Kidney epithelial cell (primary cell): Measurements from ENCODE around the gene TOMM7. TPM values are rescaled to one million over a fixed set of nuclear protein-coding genes. Genes with fewer than 3 reads are reported as not detected.

Experiments used
- DNase-seq: peaks from one replicate; pipeline ENCODE4 v3.0.0-alpha.2; 2010; ENCODE audit warnings: low read depth
- H3K27me3 ChIP-seq: 2 replicates; pipeline ENCODE4 v1.6.0; 2011; ENCODE audit warnings: low read length; ENCODE audit not compliant: control insufficient read depth, insufficient read depth
- H3K36me3 ChIP-seq: 2 replicates; pipeline ENCODE4 v1.5.1; 2011; ENCODE audit warnings: low read length; ENCODE audit not compliant: control insufficient read depth, insufficient read depth
- H3K4me3 ChIP-seq: 2 replicates; pipeline ENCODE4 v1.5.1; 2011; ENCODE audit warnings: low read depth, mild to moderate bottlenecking, control low read depth, low read length
- total RNA-seq: library from RNA; depleted of rRNA; stranded (reverse); fragments of >200 nt; gene quantifications from 2 replicates; pipeline ENCODE4 v1.2.3, GENCODE V29; 2015
- TF ChIP-seq, protein P1 (sequence below): IDR thresholded peaks from 2 replicates; pipeline ENCODE4 v1.5.1; 2011; ENCODE audit warnings: mild to moderate bottlenecking, moderate library complexity, low read length, control low read depth, inconsistent platforms; ENCODE audit not compliant: insufficient read depth, poor library complexity, severe bottlenecking

The TOMM7 gene
- total RNA-seq, 1 donor from 2014 or later, result 90.5 TPM

DNA sequence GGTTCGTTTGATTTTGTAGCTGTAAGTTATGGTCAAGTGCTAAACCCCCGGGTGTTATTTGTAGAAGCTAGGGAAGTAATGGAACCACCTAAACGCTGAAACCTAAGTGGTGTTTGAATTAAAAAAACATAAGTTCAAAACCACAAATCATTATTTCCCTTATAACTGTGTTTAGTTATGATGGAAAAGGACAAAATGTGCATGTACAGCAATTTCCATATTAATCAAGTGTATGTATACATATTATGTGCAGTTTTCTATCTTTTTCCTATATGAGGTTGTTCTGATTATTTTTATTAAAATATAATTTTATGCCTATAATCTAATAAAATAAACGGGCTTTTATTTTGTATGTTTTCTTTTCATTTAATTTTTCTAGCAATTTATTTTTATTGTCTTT lies 49.8 kb downstream of the TOMM7 start:
- no peak for DNase-seq
- Histone ChIP-seq H3K4me3 (no peak overlapping the region), H3K36me3 (no peaks in the 10 kb centered on the region), H3K27me3 (no peaks in the 10 kb centered on the region)
- TF ChIP-seq, protein P1, sequence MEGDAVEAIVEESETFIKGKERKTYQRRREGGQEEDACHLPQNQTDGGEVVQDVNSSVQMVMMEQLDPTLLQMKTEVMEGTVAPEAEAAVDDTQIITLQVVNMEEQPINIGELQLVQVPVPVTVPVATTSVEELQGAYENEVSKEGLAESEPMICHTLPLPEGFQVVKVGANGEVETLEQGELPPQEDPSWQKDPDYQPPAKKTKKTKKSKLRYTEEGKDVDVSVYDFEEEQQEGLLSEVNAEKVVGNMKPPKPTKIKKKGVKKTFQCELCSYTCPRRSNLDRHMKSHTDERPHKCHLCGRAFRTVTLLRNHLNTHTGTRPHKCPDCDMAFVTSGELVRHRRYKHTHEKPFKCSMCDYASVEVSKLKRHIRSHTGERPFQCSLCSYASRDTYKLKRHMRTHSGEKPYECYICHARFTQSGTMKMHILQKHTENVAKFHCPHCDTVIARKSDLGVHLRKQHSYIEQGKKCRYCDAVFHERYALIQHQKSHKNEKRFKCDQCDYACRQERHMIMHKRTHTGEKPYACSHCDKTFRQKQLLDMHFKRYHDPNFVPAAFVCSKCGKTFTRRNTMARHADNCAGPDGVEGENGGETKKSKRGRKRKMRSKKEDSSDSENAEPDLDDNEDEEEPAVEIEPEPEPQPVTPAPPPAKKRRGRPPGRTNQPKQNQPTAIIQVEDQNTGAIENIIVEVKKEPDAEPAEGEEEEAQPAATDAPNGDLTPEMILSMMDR, result no peak

DNA sequence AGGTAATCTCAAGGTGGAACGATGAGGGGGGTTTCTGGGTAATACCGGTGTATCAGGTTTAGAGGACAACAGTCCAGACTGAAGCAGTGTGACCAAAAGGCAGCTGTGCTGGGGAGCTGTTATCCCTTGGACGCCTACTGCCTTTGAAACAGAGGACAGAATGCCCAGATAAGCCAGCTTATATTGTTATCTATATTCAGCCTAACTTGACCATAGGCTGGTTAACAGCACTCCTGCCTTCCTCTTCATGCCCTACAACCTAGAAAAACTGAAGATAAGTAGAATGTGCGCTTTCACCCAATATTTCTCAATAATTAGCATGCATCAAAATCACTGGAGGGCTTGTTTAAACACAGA lies 50.8 kb downstream of the TOMM7 start:
- Histone ChIP-seq H3K36me3 (no peaks in the 10 kb centered on the region), H3K4me3 (no peak overlapping the region), H3K27me3 (no peaks in the 10 kb centered on the region)
- TF ChIP-seq, protein P1, result no peak
- DNase-seq, result no peak

DNA sequence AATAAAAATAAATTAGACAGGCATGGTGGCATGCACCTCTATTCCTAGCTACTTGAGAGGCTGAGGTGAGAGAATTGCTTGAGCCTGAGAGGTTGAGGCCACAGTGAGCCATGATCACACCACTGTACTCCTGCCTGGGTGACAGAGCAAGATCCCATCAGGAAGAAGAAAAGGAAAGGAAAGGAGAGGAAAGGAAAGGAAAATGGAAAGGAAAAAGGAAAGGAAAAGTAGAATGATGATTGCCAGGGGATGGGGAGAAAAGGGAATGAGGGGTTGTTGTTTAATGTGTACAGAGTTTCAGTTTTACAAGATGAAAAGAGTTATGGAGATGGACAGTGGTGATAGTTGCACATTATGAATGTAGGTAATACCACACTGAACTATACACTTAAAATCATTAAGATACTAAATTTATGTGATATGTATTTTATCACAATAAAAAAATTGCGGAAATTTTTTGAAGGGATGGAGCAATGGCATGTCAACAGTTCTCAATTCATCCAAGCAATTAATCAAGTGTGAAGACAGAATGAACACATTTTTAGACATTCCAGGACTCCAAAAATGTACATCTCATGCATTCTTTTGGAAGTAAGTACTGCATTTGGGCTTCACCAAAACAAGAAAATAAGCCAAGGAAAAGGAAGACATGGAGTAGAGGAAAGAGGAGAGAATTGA lies 51.3 kb downstream of the TOMM7 start:
- TF ChIP-seq, protein P1, result no peak
- Histone ChIP-seq H3K36me3 (no peaks in the 10 kb centered on the region), H3K27me3 (no peaks in the 10 kb centered on the region), H3K4me3 (no peak overlapping the region)
- DNase-seq, result no peak

DNA sequence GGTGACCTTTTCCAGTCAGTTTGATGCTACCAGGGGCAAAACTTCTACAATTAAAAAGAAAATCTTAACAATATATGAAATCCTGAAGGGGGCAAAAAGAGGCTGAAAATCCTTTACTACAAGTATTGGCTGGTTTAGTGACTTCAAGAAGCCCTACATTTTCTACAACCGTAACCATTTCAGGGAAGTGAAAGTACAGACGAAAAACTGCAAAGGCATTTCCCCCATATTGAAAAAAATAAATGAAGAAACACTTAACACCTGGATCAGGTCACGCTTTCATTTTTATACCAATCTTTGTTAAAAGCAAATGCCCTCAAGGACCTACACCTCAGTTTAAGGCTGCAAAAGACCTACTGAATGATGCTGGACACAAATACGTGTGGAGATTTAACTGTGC lies 57.0 kb downstream of the TOMM7 start:
- Histone ChIP-seq H3K27me3 (no peaks in the 10 kb centered on the region), H3K36me3 (no peaks in the 10 kb centered on the region), H3K4me3 (no peak overlapping the region)
- DNase-seq, result no peak
- TF ChIP-seq, protein P1, result no peak

Other genes starting within 250 kb of the TOMM7 start
- gene IL6, start 95.6 kb downstream of the TOMM7 start, total RNA-seq, result 8.5 and 16.2 TPM in 2 replicates
- gene HYCC1, start 191.3 kb upstream of the TOMM7 start, total RNA-seq, result 20.7 and 29.9 TPM in 2 replicates